MM.1S (cell line): ENCODE data around the gene DZIP1.

Experiments used
- DNase-seq: peaks from one replicate; pipeline ENCODE4 v3.0.0-alpha.2; 2015
- H2AFZ ChIP-seq: fragments of 300-600 bp; sonication (generic); 2 replicates; pipeline ENCODE4 v1.6.0; 2016; ENCODE audit warnings: antibody characterized with exemption, low read length
- H3F3A ChIP-seq: fragments of 300-600 bp; sonication (generic); 2 replicates; pipeline ENCODE4 v1.6.1; 2016; ENCODE audit warnings: mild to moderate bottlenecking, antibody characterized with exemption, low read length, moderate library complexity, mixed read lengths; ENCODE audit not compliant: insufficient read depth
- H3K27ac ChIP-seq: fragments of 300-600 bp; sonication (generic); 2 replicates; pipeline ENCODE4 v1.5.1; 2016; ENCODE audit warnings: mild to moderate bottlenecking, low read length
- H3K27me3 ChIP-seq: fragments of 300-600 bp; sonication (generic); replicated peaks from 2 replicates; pipeline ENCODE4 v1.6.0; 2016; ENCODE audit warnings: low read length; ENCODE audit not compliant: insufficient read depth
- H3K36me3 ChIP-seq: fragments of 300-600 bp; sonication (generic); replicated peaks from 2 replicates; pipeline ENCODE4 v1.6.1; 2016; ENCODE audit warnings: mild to moderate bottlenecking, low read length, mixed read lengths; ENCODE audit not compliant: insufficient read depth
- H3K4me1 ChIP-seq: fragments of 300-600 bp; sonication (generic); 2 replicates; pipeline ENCODE4 v1.6.1; 2016; ENCODE audit warnings: low read length, mixed read lengths
- H3K4me2 ChIP-seq: fragments of 300-600 bp; sonication (generic); 2 replicates; pipeline ENCODE4 v1.6.0; 2016; ENCODE audit warnings: low read depth, low read length
- H3K4me3 ChIP-seq: fragments of 300-600 bp; sonication (generic); 2 replicates; pipeline ENCODE4 v1.5.1; 2016; ENCODE audit warnings: low read length, mixed read lengths
- H3K79me2 ChIP-seq: fragments of 300-600 bp; sonication (generic); 2 replicates; pipeline ENCODE4 v1.6.1; 2016; ENCODE audit warnings: mixed run types, low read length, mixed read lengths
- H3K9ac ChIP-seq: fragments of 300-600 bp; sonication (generic); 2 replicates; pipeline ENCODE4 v1.6.1; 2016; ENCODE audit warnings: low read length, mixed read lengths
- H3K9me2 ChIP-seq: fragments of 300-600 bp; sonication (generic); replicated peaks from 2 replicates; pipeline ENCODE4 v1.6.1; 2016; ENCODE audit warnings: mild to moderate bottlenecking, low read length, mixed read lengths; ENCODE audit not compliant: insufficient read depth
- H3K9me3 ChIP-seq: fragments of 300-600 bp; sonication (generic); replicated peaks from 2 replicates; pipeline ENCODE4 v1.6.1; 2016; ENCODE audit warnings: mild to moderate bottlenecking, low read length, mixed read lengths; ENCODE audit not compliant: insufficient read depth
- H4K20me1 ChIP-seq: fragments of 300-600 bp; sonication (generic); 2 replicates; pipeline ENCODE4 v1.6.1; 2016; ENCODE audit warnings: mild to moderate bottlenecking, low read length, moderate library complexity, mixed read lengths; ENCODE audit not compliant: insufficient read depth
- EZH2 ChIP-seq: fragments of 300-600 bp; sonication (generic); optimal IDR thresholded peaks from 2 replicates; pipeline ENCODE3; 2017; ENCODE audit warnings: low read depth, mild to moderate bottlenecking, antibody characterized with exemption, low read length, mixed read lengths
- EZH2phosphoT487 ChIP-seq: fragments of 300-600 bp; sonication (generic); IDR thresholded peaks from 2 replicates; pipeline ENCODE4 v1.6.1; 2018; ENCODE audit warnings: antibody characterized with exemption, low read length
- TF ChIP-seq, protein P1 (sequence below): fragments of 300-600 bp; sonication (generic); IDR thresholded peaks from 2 replicates; pipeline ENCODE4 v1.5.1; 2016; ENCODE audit warnings: antibody characterized with exemption, low read length, mixed read lengths

DZIP1 gene

DNA sequence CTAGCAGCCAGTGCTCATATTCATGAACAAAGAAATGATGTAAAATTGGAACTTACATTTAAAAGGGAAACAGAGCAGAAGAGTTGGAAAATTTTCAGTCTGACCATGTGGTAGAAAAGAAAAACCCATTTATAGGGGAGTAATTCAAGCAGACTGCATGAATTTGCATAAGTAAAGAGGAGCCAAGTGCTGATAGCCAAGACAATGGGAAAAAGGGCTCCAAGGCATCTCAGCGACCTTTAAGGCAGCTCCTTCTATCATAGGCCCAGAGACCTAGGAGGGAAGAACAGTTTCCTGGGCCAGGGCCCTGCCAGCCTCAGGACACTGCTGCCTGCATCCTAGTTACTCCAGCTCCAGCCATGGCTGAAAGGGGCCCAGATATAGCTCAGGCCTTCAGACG is 39.9 kb upstream of the DZIP1 start:
- DNase-seq, result no peak
- no peak overlapping the region for H3K4me2 ChIP-seq
- no peaks in the 10 kb centered on the region for H3K9me2 ChIP-seq
- H2AFZ ChIP-seq, result no peak overlapping the region
- peaks cover 100% of the 10 kb centered on the region for H3K79me2 ChIP-seq
- TF ChIP-seq EZH2phosphoT487 (no peak), EZH2 (no peak)
- TF ChIP-seq, protein P1, sequence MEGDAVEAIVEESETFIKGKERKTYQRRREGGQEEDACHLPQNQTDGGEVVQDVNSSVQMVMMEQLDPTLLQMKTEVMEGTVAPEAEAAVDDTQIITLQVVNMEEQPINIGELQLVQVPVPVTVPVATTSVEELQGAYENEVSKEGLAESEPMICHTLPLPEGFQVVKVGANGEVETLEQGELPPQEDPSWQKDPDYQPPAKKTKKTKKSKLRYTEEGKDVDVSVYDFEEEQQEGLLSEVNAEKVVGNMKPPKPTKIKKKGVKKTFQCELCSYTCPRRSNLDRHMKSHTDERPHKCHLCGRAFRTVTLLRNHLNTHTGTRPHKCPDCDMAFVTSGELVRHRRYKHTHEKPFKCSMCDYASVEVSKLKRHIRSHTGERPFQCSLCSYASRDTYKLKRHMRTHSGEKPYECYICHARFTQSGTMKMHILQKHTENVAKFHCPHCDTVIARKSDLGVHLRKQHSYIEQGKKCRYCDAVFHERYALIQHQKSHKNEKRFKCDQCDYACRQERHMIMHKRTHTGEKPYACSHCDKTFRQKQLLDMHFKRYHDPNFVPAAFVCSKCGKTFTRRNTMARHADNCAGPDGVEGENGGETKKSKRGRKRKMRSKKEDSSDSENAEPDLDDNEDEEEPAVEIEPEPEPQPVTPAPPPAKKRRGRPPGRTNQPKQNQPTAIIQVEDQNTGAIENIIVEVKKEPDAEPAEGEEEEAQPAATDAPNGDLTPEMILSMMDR, result no peak
- no peaks in the 10 kb centered on the region for H3K27me3 ChIP-seq
- no peak overlapping the region for H3K9ac ChIP-seq
- H3K9me3 ChIP-seq, result no peaks in the 10 kb centered on the region
- no peak overlapping the region for H3K27ac ChIP-seq
- no peak overlapping the region for H3K4me3 ChIP-seq
- no peaks in the 10 kb centered on the region for H3F3A ChIP-seq
- H3K4me1 ChIP-seq, result peaks cover 16% of the 10 kb centered on the region; the same call in 1 of the 2 replicates
- H4K20me1 ChIP-seq, result peaks cover 1% of the 10 kb centered on the region; the same call in 1 of the 2 replicates
- H3K36me3 ChIP-seq, result peaks cover 15% of the 10 kb centered on the region; the same call in 1 of the 2 replicates

DNA sequence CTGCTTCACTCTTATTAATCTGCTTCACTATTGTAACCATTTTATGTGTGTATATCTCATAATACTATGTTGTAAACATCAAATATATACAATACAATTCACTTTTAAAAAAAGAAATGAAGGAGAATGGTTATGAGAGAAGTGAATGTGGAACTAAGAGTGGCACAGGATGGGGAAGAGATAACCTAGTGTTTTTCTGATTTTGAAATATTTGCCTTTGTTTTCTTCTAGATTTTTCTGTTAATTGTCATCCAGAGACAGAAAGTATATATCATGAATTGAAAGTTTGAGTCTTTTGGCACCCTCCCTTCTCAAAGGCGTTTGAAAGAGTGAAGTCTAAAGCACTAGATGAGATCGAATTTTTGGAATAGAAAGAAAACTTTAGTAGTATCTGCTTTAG is 35.2 kb upstream of the DZIP1 start:
- no peak for TF ChIP-seq EZH2
- TF ChIP-seq, protein P1, result no peak
- TF ChIP-seq EZH2phosphoT487, result no peak
- no peak for DNase-seq
- Histone ChIP-seq H2AFZ (no peak overlapping the region), H3K27ac (no peak overlapping the region), H3K4me1 (0 out of 2 replicates have a peak, but pooled peaks cover 9% of the 10 kb centered on the region), H3K36me3 (peaks cover 15% of the 10 kb centered on the region; the same call in 1 of the 2 replicates), H3K79me2 (peaks cover 81% of the 10 kb centered on the region), H3F3A (peaks cover 5% of the 10 kb centered on the region; the same call in 1 of the 2 replicates), H3K9ac (no peak overlapping the region), H4K20me1 (peaks cover 4% of the 10 kb centered on the region; the same call in 1 of the 2 replicates), H3K4me3 (no peak overlapping the region), H3K9me2 (no peaks in the 10 kb centered on the region), H3K27me3 (no peaks in the 10 kb centered on the region), H3K4me2 (peak overlapping the region; percentile 23), H3K9me3 (no peaks in the 10 kb centered on the region)

DNA sequence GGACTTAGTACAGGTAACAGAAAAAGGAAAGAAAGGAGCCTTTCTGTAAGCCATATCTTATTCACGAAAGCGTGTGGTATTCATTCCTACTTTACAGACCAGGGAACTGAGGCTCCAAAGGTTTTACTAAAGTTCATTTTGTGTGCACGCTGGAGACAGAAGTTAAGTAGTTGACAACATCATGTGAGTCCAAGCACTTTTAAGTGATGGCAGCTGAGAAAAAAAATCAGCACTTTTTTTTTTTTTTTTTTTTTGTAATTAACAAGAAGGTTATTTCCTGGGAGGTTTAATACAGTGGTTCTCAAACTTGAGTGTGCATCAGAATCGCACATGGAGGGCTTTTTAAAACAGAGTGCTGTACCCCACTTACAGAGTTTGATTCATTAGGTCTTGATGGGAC is 34.5 kb upstream of the DZIP1 start:
- Histone ChIP-seq H2AFZ (no peak overlapping the region), H3K9ac (no peak overlapping the region), H3K9me2 (no peaks in the 10 kb centered on the region), H3K4me3 (peak overlapping the region; percentile 91), H4K20me1 (peaks cover 4% of the 10 kb centered on the region; the same call in 1 of the 2 replicates), H3K4me1 (0 out of 2 replicates have a peak, but pooled peaks cover 9% of the 10 kb centered on the region), H3K27ac (no peak overlapping the region), H3K27me3 (no peaks in the 10 kb centered on the region), H3K9me3 (no peaks in the 10 kb centered on the region), H3F3A (peaks cover 5% of the 10 kb centered on the region; the same call in 1 of the 2 replicates), H3K79me2 (peaks cover 74% of the 10 kb centered on the region), H3K4me2 (peak overlapping the region; percentile 53), H3K36me3 (peaks cover 15% of the 10 kb centered on the region; the same call in 1 of the 2 replicates)
- TF ChIP-seq EZH2, result no peak
- DNase-seq, result no peak

DNA sequence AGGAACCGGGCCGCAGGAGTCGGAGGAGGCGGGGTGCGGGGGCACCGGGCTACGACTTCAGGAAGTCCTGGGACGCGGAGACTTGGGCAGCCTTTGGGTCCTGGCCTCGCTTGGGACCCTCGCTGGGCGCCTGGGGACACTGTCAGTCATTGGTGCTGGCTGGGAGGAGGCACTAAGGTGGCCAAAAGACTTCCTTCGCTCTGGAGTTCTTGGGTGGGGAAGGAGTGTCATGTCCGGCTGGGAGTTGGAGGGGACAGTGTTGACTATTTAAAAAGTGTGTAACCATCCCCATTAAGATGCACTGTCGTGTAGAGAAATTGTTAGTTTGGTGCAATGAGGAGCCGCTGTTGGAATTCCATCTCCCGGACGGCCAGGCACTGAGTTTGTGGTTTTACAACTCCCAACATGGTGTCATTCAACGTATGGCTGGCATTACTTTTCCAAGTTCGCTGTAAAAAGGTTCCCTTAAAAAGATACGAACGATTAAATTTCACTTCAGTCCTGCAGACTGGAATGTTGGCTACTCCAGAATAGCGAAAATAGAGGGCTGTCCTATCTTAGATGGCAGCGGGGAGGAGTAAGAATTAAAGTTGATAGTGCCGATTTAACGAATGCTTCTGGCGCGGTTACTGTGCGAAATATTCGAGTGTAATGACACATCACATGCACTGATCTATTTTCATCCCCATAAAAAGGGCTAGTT is 33.2 kb upstream of the DZIP1 start:
- Histone ChIP-seq H3K27me3 (no peaks in the 10 kb centered on the region), H3K9ac (peak overlapping the region; percentile 91), H3K9me2 (no peaks in the 10 kb centered on the region), H3K4me2 (peak overlapping the region; percentile 53), H3F3A (peaks cover 5% of the 10 kb centered on the region; the same call in 1 of the 2 replicates), H3K4me1 (0 out of 2 replicates have a peak, but pooled peaks cover 9% of the 10 kb centered on the region), H3K27ac (peak overlapping the region; percentile 75; the same call in 1 of the 2 replicates), H3K9me3 (no peaks in the 10 kb centered on the region), H3K79me2 (peaks cover 61% of the 10 kb centered on the region), H2AFZ (peak overlapping the region; percentile 37; the same call in 1 of the 2 replicates), H4K20me1 (peaks cover 4% of the 10 kb centered on the region; the same call in 1 of the 2 replicates), H3K4me3 (peak overlapping the region; percentile 91), H3K36me3 (peaks cover 15% of the 10 kb centered on the region; the same call in 1 of the 2 replicates)
- DNase-seq, result peak; percentile 28
- TF ChIP-seq EZH2, result no peak
- TF ChIP-seq, protein P1, result no peak
